Activated CD4-positive, alpha-beta T cell treated with anti-CD3 and anti-CD28 coated beads for 1 hour (primary cell): ENCODE data around the gene TRANK1.
A peak's percentile ranks its signal among the peaks of the same experiment; 100 is the strongest.
"Not testable (repeated sequence)": the region's sequence is repeated elsewhere in the genome, so short reads cannot be mapped to it uniquely, and the experiment has no call there.

ENCODE experiments used
- DNase-seq: peaks from one replicate; pipeline ENCODE4 v3.0.0-alpha.2; 2020

Gene TRANK1

DNA sequence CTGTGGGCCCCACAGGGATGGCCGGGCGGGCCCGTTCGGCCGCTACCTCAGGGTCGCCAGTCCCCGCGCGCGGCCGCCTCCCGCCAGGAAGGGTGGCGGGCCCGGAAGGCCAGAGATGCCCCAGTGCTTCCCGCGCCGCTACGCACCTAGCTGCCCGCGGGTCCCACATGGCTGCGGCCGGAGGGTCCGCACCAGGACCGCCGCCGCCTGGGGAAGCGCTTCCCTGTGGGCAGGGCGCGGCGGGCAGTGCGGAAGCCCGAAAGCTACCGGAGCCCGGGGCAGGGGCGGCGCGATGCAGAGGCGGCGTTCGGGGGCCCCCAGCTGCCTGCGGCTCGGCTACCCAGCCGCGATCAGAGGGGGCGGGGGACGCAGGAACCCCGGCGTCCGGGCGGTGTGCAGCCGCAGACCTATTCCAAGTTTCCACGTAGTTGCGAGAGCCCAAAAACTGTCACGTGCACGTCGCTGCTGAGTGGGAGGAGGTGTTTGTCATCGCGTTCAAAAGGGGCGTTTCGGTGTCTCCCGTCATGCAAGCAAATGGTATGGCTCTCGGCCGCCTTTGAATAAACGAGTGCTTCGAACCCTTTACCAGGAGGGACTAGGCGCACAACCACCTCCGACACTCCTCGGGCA, at the start of gene TRANK1:
Gene TRANK1, minus strand, starts transcription at position 414 of the 630 bp plus-strand sequence. Its CDS starts 245 bp downstream, at position 169.
- DNase-seq: peak; percentile 69

- DNase-seq: peak; percentile 89
Measured at GRCh38 chr3:36993326-36994283, 48.8 kb upstream of the TRANK1 start, which contains the start of gene MLH1. Gene MLH1, plus strand, starts transcription at chr3:36993518. Its CDS starts 30 bp downstream, at chr3:36993548.

DNA sequence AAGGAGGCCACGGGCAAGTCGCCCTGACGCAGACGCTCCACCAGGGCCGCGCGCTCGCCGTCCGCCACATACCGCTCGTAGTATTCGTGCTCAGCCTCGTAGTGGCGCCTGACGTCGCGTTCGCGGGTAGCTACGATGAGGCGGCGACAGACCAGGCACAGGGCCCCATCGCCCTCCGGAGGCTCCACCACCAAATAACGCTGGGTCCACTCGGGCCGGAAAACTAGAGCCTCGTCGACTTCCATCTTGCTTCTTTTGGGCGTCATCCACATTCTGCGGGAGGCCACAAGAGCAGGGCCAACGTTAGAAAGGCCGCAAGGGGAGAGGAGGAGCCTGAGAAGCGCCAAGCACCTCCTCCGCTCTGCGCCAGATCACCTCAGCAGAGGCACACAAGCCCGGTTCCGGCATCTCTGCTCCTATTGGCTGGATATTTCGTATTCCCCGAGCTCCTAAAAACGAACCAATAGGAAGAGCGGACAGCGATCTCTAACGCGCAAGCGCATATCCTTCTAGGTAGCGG, 48.0 kb upstream of the TRANK1 start, which contains the start of gene EPM2AIP1:
Gene EPM2AIP1, minus strand, starts transcription at position 326 of the 520 bp plus-strand sequence. Its CDS starts 54 bp downstream, at position 272.
- peak; percentile 97 for DNase-seq

DNA sequence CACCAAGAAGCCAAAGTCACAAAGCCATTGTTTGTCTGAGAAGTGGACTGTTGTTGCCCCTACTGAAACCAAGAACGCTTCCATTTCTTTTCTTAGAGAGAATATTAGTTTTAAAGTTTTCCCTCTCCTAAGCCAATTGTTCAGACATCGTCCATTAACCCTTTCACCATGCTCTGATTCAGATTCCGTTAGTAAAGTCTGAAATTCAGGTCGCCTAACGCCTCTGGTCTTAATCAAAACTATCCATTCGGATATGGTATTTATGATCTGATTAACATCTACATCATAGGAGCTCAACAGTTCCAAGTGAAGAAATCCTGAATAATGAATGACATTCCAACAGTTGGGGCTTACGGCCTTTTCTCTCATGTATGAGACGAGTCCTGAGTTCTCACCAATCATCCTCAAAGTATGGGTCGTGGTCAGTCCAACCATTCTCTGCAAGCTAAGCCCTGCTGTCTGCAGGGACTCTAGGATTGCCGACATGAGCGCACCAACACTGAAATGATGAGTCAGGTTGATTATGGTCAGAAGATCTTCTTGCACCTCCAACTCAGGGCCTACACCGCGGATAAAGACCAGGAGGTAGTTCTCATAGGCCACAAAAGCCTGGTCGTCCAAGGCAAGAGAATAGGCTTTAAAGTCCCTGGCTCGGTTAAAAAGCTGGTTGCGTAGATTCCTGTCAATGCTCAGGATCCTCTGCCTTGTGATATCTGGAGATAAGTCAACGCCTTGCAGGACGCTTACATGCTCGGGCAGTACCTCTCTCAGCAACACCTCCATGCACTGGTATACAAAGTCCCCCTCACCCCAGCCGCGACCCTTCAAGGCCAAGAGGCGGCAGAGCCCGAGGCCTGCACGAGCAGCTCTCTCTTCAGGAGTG, 47.3 kb upstream of the TRANK1 start:
- DNase-seq: no peak

GRCh38 chr3:36991147-36991546, 46.3 kb upstream of the TRANK1 start:
- DNase-seq: no peak

DNA sequence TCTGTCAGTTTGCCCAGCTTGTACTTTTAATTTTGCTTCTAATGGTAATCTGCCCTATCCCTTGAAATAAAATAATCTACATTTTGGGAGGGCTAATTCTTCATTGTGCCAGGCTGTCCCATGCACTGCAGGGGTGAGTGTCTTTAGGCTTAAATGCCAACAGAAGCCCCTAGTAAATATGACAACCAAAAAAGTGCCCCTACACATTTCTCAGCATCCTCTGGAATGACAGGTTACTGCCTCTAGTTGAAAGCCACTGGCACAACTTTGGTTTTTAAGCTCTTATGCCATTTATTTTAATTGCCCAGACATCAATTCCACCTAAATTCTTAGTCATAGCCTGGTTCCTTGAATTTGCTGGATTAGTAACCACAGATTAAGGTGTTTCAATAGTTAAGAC, 44.7 kb upstream of the TRANK1 start:
- no peak for DNase-seq

- no peak for DNase-seq
Measured at GRCh38 chr3:36989005-36989404, 44.2 kb upstream of the TRANK1 start.

DNA sequence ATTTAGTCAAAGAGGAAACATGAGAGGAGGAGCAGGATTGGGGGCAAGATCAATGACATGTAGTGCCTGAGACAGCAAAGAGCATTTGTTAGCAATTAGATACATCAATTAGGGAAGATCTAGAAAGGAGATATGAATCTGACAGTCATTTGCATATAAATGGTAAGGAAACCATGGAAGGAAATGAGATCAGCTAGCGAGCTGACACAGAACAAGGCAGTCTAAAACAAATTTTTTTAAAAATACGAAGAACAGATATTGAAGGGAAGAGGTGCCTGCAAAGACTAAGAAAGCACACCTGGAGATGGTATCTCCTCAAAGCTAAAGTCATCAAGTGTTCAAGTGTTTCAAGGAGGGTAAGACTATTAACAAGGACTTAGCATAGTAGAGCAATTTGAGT, 43.5 kb upstream of the TRANK1 start:
- DNase-seq: no peak

DNA sequence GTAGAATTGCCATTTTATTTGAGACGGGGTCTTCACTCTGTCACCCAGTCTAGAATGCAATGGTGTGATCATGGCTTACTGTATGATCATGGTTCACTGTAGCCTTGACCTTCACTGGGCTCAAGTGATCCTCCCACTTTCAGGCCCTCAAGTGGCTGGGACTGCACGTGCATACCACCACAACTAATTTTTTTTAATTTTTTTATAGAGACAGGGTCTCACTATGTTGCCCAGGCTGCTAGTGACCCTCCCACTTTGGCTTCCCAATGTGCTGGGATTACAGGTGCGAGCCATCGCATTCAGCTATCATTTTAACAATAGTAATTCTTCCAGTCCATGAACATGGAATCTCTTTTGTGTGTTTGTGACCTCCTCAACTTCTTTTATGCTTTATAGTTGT, 36.2 kb upstream of the TRANK1 start:
- DNase-seq: no peak

- DNase-seq: no peak
Measured at GRCh38 chr3:36973139-36973538, 28.3 kb upstream of the TRANK1 start.

GRCh38 chr3:36972163-36972562, 27.3 kb upstream of the TRANK1 start:
- DNase-seq: no peak

DNA sequence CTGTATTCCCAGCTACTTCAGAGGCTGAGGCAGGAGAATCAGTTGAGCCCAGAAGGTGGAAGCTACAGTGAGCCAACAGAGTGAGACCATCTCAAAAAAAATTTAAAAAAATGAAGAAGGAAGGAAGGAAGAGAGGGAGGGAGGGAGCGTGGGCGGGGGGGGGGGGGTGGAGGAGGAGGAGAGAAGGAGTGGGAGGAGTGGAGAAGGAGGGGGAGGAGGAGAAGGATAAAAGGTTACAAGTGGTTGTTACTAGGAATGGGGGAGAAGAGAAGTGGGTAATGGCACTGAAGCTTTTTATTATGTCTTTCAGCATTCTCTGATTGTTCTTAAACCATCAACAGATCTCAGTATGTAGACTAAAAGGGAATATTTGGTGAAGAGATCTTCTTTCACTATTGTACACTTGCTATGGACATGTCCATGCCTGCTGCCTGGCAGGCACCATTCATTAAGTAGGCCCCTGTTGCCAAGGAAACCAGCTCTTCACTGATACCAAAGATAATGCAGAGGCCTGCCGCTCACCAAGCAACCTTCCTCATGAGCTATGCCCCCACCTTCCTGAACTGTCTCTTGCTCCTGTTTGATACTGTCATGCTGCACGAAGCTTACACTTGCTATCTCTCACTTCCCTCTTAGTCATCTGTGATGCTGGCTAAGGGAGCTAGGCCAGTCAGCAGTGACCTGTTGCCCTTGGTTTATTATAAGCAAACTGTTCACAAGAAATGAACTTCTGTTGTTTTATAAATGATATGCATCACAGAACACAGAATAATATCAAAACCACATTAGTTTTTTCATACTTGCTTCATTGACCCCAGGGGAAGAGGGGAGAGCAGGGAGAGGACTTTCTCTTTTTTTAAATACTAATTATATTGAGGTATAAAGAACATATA, 24.9 kb upstream of the TRANK1 start:
- DNase-seq: no peak

- no peak for DNase-seq
Measured at GRCh38 chr3:36969085-36969484, 24.2 kb upstream of the TRANK1 start.

GRCh38 chr3:36965440-36965839, 20.6 kb upstream of the TRANK1 start:
- DNase-seq: no peak

- no peak for DNase-seq
Measured at GRCh38 chr3:36964817-36965216, 20.0 kb upstream of the TRANK1 start.

DNA sequence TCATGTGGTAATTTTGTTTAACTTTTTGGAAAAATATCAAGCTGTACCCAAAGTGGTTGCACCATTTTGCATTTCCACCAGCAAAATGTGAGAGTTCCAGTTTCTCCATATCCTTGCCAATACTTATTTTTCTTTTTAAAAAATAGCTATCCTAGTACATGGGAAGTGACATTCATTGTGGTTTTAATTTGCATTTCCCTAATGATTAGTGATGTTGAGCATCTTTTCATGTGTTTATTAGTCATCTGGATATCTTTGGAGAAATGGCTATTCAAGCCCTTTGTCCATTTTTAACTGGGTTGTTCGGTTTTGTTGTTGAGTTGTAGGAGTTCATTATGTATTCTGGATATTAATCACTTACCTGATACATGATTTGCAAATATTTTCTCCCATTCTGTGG, 19.5 kb upstream of the TRANK1 start:
- DNase-seq: no peak

- not testable (repeated sequence) for DNase-seq
Measured at GRCh38 chr3:36963008-36963407, 18.2 kb upstream of the TRANK1 start.

- DNase-seq: no peak
Measured at GRCh38 chr3:36960502-36960901, 15.6 kb upstream of the TRANK1 start.

DNA sequence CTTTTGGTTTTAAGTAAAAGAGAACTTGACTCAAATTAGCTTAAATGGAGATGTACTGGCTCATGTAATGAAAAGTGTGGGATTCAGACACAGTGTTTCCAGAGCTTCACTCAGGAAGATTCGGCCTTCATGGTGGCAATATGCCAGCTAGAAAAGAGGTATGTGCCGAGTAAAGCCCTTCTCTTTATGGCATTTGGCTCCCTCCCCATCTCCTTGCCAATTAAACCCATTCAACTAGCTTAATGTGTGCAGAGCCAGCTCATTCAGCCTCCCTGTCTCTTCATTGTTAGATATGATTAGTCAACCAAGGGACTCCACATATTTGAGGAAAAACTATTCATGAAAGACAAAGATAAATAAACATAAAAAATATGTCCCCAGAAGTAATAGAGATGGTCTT, 15.0 kb upstream of the TRANK1 start:
- DNase-seq: no peak

- DNase-seq: no peak
Measured at GRCh38 chr3:36957862-36958686, 13.2 kb upstream of the TRANK1 start.

- DNase-seq: no peak
Measured at GRCh38 chr3:36957063-36957462, 12.2 kb upstream of the TRANK1 start.
